Right kidney (tissue), 9 donors: ENCODE data around the gene KLF13.

Source experiments
- DNase-seq: peaks from one replicate; pipeline ENCODE4 v3.0.0-alpha.2; 2016
- long read RNA-seq, 8 donors: transcript quantifications; one replicate each; lab custom pipeline, GENCODE V29; 2026

The KLF13 gene
- long read RNA-seq, donor 1, full-length matches to known transcripts = 15 of 15 reads
- long read RNA-seq, donor 1, partial matches to known transcripts = 0 of 15 reads
- long read RNA-seq, donor 1, other reads (novel, unspliced or antisense) = 0 of 15 reads
- long read RNA-seq, donor 2, full-length matches to known transcripts = 9 of 9 reads
- long read RNA-seq, donor 2, partial matches to known transcripts = 0 of 9 reads
- long read RNA-seq, donor 2, other reads (novel, unspliced or antisense) = 0 of 9 reads
- long read RNA-seq, donor 3, full-length matches to known transcripts = 13 of 13 reads
- long read RNA-seq, donor 3, partial matches to known transcripts = 0 of 13 reads
- long read RNA-seq, donor 3, other reads (novel, unspliced or antisense) = 0 of 13 reads
- long read RNA-seq, donor 4, full-length matches to known transcripts = 10 of 10 reads
- long read RNA-seq, donor 4, partial matches to known transcripts = 0 of 10 reads
- long read RNA-seq, donor 4, other reads (novel, unspliced or antisense) = 0 of 10 reads
- long read RNA-seq, donor 5, full-length matches to known transcripts = 19 of 19 reads
- long read RNA-seq, donor 5, partial matches to known transcripts = 0 of 19 reads
- long read RNA-seq, donor 5, other reads (novel, unspliced or antisense) = 0 of 19 reads
- long read RNA-seq, donor 6, full-length matches to known transcripts = 33 of 38 reads
- long read RNA-seq, donor 6, partial matches to known transcripts = 0 of 38 reads
- long read RNA-seq, donor 6, other reads (novel, unspliced or antisense) = 5 of 38 reads
- long read RNA-seq, donor 7 = 0 reads
- long read RNA-seq, donor 8, full-length matches to known transcripts = 17 of 17 reads
- long read RNA-seq, donor 8, partial matches to known transcripts = 0 of 17 reads
- long read RNA-seq, donor 8, other reads (novel, unspliced or antisense) = 0 of 17 reads

GRCh38 chr15:31326156-31326874 lies at the start of gene KLF13:
KLF13 (plus strand) TSS chr15:31326835; CDS start chr15:31327213, 378 bp downstream.
- DNase-seq = peak; percentile 99

DNA sequence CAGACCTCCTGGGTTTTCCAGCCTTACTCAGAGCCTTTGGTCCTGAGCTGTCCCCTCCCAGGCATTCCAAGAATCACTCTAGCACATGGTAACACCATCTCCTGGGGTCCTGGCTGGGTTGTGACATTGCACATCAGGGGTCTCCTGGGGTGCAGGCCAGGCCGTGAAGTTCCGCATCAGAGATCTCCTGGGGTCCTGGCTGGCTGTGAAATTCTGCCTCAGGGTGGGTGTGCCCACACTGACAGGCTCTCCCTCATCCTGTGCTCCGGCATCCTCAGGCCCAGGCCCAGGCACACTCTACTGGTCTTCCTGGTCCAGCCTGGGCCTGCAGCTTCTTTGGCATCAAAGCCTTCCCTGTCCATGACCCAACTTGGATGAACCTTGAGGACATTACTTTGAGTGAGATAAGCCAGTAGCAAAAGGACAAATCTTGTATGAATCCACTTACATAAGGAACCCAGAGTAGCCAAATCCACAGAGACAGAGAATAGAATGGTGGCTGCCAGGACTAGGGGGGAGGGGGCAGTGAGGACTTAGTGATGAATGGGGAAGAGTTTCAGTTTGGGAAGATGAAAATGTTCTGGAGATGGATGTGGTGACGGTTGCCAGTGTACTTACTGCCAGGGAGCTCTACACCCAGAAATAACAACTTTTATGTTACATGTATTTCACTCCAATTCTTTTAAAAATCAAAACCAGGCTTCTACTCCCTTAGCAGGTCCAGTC lies 49.1 kb upstream of the KLF13 start:
- no peak for DNase-seq

DNA sequence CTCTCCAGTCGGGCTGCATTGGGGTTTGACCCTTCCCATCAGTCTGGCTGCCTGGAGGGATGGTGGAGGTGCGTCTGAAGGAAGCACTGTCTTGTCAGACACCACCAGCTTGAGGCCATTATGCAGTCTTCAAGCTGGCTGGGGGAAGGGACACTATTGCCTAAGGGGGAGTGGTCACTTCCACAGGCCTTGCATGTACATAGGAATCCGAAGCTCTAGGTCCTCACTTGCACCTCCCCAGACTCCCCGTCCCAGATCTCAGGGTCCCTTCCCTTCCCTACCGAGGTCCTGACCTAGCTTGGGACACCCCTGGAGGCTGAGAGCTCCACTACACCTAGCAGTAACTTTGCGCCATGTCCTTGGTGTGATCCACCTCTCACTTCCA lies 48.6 kb upstream of the KLF13 start:
- no peak for DNase-seq

DNA sequence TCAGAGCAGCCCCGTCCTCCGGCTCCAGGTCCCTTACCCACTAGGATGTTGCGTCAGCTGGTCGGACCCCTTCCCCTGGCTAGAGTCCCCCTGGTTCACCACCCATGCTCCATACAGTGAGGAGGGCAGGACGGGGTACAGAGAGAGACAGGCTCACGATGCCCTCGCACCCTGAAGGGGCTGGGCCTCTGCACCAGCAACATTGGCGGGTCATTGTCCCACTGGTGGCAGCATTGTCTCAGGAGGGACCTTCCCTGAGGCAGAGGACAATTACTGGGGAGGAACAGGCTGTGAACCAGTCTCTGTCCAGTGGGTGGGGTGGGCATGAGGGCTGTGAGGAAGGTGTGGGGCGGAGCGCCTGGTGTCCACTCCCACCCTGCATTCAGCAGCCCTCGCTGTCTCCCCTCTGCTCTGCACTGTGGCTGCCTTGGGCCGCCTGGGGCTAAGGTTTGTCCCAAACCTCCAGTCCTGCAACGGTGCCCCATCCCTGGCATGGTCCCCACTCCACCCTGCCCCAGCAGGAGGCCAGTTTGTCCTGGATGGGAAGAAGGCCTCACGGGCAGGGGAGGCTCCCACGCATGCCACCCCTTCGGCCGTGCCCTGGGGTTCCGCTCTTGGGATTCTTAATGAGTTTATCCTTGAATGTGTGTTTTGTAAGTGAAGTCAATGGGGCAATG lies 48.0 kb upstream of the KLF13 start:
- no peak for DNase-seq

- no peak for DNase-seq
These were observed 47.2 kb upstream of the KLF13 start for GRCh38 chr15:31279221-31280045.

- DNase-seq = no peak
These were observed 46.4 kb upstream of the KLF13 start for GRCh38 chr15:31280046-31280830.

GRCh38 chr15:31280831-31281216 lies 45.8 kb upstream of the KLF13 start:
- DNase-seq = no peak

DNA sequence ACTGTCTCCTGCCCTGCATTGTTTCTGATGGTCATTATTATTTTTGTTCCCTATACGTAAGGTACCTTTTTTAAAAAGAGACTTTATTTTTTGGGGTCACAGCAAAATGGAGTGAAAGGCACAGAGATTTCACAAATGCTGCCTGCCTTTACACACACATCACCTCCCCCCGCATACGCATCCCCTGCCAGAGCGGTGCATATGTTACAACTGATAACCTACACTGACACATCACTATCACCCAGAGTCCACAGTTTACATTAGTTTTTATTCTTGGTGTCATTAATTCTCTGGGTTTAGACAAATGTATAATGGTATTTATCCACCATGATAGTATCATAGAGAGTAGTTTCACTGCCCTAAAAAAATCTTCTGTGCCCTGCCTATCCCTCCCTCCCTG lies 43.6 kb upstream of the KLF13 start:
- no peak for DNase-seq

DNA sequence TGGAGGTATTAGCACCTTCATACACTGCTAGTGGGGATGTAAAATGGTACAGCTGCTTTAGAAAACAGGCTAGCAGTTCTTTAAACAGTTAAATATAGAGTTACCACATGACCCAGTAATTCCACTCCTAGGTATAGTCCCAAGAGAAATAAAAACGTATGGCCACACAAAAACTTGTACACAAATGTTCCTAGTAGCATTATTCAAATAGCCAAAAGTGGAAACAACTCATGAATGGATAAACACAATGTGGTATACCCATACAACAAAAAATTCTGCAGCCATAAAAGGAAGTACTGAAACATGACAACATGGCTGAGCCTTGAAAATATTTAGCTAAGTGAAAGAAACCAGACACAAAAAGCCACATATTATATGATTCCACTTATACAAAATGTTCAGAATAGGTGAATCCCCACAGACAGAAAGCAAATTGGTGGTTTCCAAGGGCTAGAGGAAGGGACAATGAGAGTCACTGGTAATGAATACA lies 40.8 kb upstream of the KLF13 start:
- DNase-seq = no peak

DNA sequence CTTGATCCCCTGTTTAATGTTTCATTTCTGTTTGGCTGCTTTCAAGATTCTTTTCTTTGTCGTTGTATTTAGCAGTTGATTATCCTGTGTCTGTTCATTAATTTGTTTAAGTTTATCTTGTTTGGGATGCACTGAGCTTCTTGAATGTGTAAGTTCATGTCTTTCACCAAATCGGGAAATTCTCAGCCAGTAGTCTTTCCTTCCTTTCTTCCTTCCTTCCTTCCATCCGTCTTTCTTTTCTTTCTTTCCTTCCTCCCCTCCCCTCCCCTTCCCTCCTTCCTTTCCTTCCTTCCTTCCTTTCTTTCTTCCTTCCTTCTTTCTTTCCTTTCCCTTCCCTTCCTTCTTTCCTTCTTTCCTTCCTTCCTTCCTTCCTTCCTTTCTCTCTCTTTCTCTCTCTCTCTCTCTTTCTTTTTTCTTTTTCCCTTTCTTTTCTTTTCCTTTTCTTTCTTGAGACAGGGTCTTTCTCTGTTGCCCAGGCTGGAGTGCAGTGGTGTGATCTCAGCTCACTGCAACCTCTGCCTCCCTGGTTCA lies 35.5 kb upstream of the KLF13 start:
- DNase-seq = no peak

DNA sequence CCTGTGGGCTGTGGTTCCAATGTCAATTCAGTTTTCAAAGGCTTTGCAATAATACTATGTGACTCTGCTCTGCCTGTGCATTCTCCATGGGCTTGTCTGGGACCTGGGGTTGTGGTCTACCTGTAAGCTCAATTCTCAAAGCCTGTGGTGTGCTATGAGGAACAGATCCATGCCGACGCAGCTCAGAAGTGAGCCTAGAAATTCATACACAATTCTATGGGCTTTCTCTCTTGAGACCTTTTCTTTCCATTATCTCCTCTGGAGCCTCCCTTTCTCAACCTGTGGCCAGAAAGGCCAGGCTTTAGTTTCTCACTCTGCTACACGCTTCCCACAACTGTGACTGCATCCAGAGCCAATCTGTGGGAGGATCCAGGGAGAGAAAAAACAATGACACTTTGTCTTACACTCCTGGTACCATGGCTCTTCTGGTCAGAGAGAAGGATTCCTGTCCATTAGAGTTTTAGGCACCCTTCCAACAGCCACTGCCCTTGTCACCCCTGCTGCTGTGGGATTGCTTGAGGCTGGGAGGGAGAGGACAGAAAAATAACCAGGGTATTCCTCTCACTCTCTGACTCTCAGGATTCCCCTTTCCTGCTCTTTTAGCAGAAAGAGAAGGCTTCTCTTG lies 34.1 kb upstream of the KLF13 start:
- no peak for DNase-seq

DNA sequence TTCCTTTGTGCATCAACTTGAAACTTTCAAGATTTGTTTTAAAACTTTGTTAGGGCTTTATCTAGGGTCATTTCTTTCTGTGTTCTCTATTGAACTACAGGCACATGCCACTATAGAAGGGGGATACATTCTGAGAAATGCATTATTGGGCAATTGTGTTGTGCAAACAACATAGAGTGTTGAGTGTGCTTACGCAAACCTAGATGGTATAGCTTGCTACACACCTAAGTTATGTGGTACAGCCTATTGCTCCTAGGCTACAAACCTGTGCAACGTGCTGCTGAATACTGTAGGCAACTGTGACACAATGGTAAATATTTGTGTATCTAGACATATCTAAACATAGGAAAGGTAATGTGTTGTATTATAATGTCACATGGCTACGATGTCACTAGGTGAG lies 33.0 kb upstream of the KLF13 start:
- DNase-seq = no peak

- DNase-seq = no peak
These were observed 32.6 kb upstream of the KLF13 start for GRCh38 chr15:31294067-31294466.

GRCh38 chr15:31295658-31296057 lies 31.0 kb upstream of the KLF13 start:
- no peak for DNase-seq

DNA sequence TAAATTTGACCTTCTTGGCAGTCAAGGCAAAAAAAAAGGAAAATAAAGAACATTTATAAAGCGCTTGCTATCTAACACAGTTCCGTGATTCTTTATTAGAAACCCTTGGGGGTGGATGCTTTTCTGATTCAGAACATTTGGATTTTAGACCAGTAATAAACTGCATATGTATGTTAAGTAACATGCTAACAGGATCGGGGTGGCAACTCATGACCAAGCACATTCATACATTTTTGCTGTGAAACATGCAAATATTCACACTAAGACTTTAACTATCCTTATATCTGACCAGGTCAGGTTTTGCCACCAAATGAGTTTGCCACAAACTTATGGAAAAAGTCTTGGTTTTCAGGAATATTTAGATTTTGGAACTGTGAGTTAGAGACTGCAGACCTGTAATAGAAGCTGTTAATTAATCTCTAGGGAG lies 30.4 kb upstream of the KLF13 start:
- no peak for DNase-seq

- DNase-seq = no peak
These were observed 29.7 kb upstream of the KLF13 start for GRCh38 chr15:31296646-31297574.
